HL-60 (cell line): ENCODE results near the gene UNC93A.

ENCODE experiments used
- DNase-seq, 2 experiments: peaks; one replicate each; pipeline ENCODE4 v3.0.0-alpha.2; 2010 to 2020; ENCODE audit warnings: low read depth in 1 of 2, low spot score in 1 of 2
- H3K27ac ChIP-seq: fragments of 250-450 bp; sonication (Bioruptor Pico); replicated peaks from 2 replicates; pipeline ENCODE4 v1.5.1; 2020; ENCODE audit warnings: mild to moderate bottlenecking, moderate library complexity
- H3K27me3 ChIP-seq: fragments of 250-450 bp; sonication (Bioruptor Pico); 2 replicates; pipeline ENCODE4 v1.5.1; 2021; ENCODE audit warnings: mild to moderate bottlenecking, moderate library complexity; ENCODE audit not compliant: insufficient read depth, poor library complexity, severe bottlenecking
- H3K4me3 ChIP-seq: replicated peaks from 2 replicates; pipeline ENCODE4 v1.5.1; 2011; ENCODE audit warnings: mild to moderate bottlenecking, control low read depth, low read length; ENCODE audit not compliant: insufficient read depth
- CTCF ChIP-seq: IDR thresholded peaks from one replicate; pipeline ENCODE4 v1.5.1; 2011; ENCODE audit warnings: low read length, control low read depth, inconsistent platforms; ENCODE audit not compliant: insufficient read depth
- GABPA ChIP-seq: IDR thresholded peaks from 2 replicates; pipeline ENCODE4 v1.6.1; 2012; ENCODE audit warnings: low read depth
- POLR2AphosphoS5 ChIP-seq: IDR thresholded peaks from 2 replicates; pipeline ENCODE4 v1.6.1; 2012; ENCODE audit warnings: low read depth
- REST ChIP-seq: IDR thresholded peaks from 2 replicates; pipeline ENCODE4 v1.6.1; 2012; ENCODE audit warnings: low read depth; ENCODE audit not compliant: insufficient replicate concordance
- SPI1 ChIP-seq: IDR thresholded peaks from 2 replicates; pipeline ENCODE4 v1.6.1; 2012; ENCODE audit warnings: low read depth, mild to moderate bottlenecking, borderline replicate concordance

The UNC93A gene

GRCh38 chr6:167293088-167293589 is 2.0 kb downstream of the UNC93A start:
- Histone ChIP-seq H3K4me3 (no peak overlapping the region), H3K27me3 (peaks cover 4% of the 10 kb centered on the region), H3K27ac (no peak overlapping the region)
- TF ChIP-seq SPI1 (no peak), GABPA (no peak), REST (no peak)
- no peak for DNase-seq

- no peak for DNase-seq
- Histone ChIP-seq H3K27me3 (peaks cover 4% of the 10 kb centered on the region), H3K4me3 (no peak overlapping the region), H3K27ac (no peak overlapping the region)
- TF ChIP-seq GABPA (no peak), CTCF (no peak), REST (no peak), SPI1 (no peak), POLR2AphosphoS5 (no peak)
Measured at GRCh38 chr6:167293590-167294091, 2.5 kb downstream of the UNC93A start.

GRCh38 chr6:167294241-167294640 is 3.1 kb downstream of the UNC93A start:
- Histone ChIP-seq H3K27me3 (peaks cover 4% of the 10 kb centered on the region), H3K27ac (no peak overlapping the region), H3K4me3 (no peak overlapping the region)
- TF ChIP-seq GABPA (no peak), POLR2AphosphoS5 (no peak), SPI1 (no peak), REST (no peak), CTCF (no peak)
- DNase-seq = no peak
